NCI-H1048 (cell line): ENCODE data around the gene CLCN6.

Experiments
- DNase-seq: peaks from one replicate; lab custom pipeline; 2025; lab: John Stamatoyannopoulos, UW

The CLCN6 gene

GRCh38 chr1:11880181-11880575 is 74.2 kb downstream of the CLCN6 start:
- DNase-seq = no peak

- no peak for DNase-seq
Measured at GRCh38 chr1:11880911-11881748, 75.1 kb downstream of the CLCN6 start.

- DNase-seq = no peak
Measured at GRCh38 chr1:11881749-11882441, 75.9 kb downstream of the CLCN6 start.

GRCh38 chr1:11882814-11883538 is 77.0 kb downstream of the CLCN6 start:
- DNase-seq = no peak

GRCh38 chr1:11885916-11886315 is 79.9 kb downstream of the CLCN6 start:
- no peak for DNase-seq

GRCh38 chr1:11886986-11887665 is 81.1 kb downstream of the CLCN6 start:
- no peak for DNase-seq

- DNase-seq = no peak
Measured at GRCh38 chr1:11887666-11888007, 81.6 kb downstream of the CLCN6 start.

GRCh38 chr1:11888206-11888876 is 82.3 kb downstream of the CLCN6 start:
- DNase-seq = no peak

GRCh38 chr1:11888877-11889208 is 82.9 kb downstream of the CLCN6 start:
- DNase-seq = no peak

GRCh38 chr1:11891433-11892186 is 85.6 kb downstream of the CLCN6 start:
- DNase-seq = no peak
